ENCODE results near the gene PTPRG.

DNA sequence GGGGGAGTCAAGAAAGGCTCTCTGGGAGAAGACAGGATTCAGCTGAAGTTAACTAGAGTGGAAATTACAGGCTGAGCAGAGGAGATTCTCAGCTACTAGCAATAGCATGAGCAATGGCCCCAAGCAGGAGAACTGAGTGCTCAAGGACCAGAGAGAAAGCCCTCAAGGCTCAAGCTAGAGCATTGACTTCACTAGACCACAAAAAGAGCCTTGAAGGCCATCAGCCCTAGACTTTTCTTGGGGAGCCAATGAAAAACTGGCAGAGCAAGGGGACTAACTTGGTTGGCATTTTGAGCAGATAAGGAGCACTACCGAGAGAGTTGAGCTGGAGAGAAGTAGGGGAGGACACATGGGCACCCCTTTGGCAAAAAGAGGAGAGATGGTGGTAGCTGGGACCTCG, 534.4 kb downstream of the PTPRG start:
- TF ChIP-seq, protein P1, sequence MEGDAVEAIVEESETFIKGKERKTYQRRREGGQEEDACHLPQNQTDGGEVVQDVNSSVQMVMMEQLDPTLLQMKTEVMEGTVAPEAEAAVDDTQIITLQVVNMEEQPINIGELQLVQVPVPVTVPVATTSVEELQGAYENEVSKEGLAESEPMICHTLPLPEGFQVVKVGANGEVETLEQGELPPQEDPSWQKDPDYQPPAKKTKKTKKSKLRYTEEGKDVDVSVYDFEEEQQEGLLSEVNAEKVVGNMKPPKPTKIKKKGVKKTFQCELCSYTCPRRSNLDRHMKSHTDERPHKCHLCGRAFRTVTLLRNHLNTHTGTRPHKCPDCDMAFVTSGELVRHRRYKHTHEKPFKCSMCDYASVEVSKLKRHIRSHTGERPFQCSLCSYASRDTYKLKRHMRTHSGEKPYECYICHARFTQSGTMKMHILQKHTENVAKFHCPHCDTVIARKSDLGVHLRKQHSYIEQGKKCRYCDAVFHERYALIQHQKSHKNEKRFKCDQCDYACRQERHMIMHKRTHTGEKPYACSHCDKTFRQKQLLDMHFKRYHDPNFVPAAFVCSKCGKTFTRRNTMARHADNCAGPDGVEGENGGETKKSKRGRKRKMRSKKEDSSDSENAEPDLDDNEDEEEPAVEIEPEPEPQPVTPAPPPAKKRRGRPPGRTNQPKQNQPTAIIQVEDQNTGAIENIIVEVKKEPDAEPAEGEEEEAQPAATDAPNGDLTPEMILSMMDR (IDR thresholded peaks at IDR 0.05) = no peak
- no peak for TF ChIP-seq POLR2A (IDR thresholded peaks at IDR 0.05)
- TF ChIP-seq POLR2AphosphoS5 (IDR thresholded peaks at IDR 0.05) = no peak
